Measurements from ENCODE around the gene PDE4A. TPM values are rescaled to one million over a fixed set of nuclear protein-coding genes. Genes with fewer than 3 reads are reported as not detected.

Gene PDE4A
- total RNA-seq, 2 experiments from 2014 or later: 24.6 to 25.5 TPM

DNA sequence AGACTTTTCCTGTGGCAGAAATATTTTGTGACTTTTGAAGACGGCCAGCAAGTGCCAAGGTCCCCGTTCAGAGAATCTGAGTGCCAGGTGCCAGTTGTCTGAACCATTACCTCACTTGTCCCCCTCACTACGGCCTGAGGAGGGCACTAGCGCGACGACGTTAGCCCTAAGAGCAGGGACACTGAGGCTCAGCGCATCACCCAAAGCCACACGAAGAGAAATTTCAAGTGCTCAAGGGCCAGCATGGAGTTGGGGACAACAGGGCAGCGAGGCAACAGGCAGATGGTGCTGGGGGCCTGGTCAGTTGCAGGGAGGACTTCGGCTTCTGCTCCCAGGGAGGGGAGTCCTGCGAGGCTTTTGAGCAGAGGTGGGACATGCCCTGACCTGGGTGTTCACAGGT, 30.5 kb upstream of the PDE4A start:
- POLR2A ChIA-PET: interaction anchor here (0.6 to 2.0 kb wide), 5 partner anchors 9 to 131 kb away, joined by 3 to 23 read pairs (median 7); partner anchors contain the start of genes CDC37, ICAM1 and TYK2
- peak overlapping the region; percentile 8 for H3K4me3 Mint-ChIP-seq
- H3K36me3 Mint-ChIP-seq (ENCODE audit: low read depth): peaks cover 12% of the 10 kb centered on the region
- TF ChIP-seq, protein P1, sequence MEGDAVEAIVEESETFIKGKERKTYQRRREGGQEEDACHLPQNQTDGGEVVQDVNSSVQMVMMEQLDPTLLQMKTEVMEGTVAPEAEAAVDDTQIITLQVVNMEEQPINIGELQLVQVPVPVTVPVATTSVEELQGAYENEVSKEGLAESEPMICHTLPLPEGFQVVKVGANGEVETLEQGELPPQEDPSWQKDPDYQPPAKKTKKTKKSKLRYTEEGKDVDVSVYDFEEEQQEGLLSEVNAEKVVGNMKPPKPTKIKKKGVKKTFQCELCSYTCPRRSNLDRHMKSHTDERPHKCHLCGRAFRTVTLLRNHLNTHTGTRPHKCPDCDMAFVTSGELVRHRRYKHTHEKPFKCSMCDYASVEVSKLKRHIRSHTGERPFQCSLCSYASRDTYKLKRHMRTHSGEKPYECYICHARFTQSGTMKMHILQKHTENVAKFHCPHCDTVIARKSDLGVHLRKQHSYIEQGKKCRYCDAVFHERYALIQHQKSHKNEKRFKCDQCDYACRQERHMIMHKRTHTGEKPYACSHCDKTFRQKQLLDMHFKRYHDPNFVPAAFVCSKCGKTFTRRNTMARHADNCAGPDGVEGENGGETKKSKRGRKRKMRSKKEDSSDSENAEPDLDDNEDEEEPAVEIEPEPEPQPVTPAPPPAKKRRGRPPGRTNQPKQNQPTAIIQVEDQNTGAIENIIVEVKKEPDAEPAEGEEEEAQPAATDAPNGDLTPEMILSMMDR (IDR thresholded peaks at IDR 0.05): no peak
- DNase-seq: peak; percentile 62
- H3K27me3 Mint-ChIP-seq: no peaks in the 10 kb centered on the region
- CTCF ChIA-PET: interaction anchor here (1.2 to 17.3 kb wide), 21 partner anchors 8 to 130 kb away, joined by 3 to 286 read pairs (median 9); partner anchors contain the start of genes ICAM1, ICAM4, ICAM5 and RAVER1
- H3K4me1 Mint-ChIP-seq (ENCODE audit: low read depth): peaks cover 16% of the 10 kb centered on the region
- no peaks in the 10 kb centered on the region for H3K9me3 Mint-ChIP-seq
- peak overlapping the region; percentile 52 for H3K27ac Mint-ChIP-seq
- ATAC-seq: peak; percentile 35
- intact Hi-C loops (cut with micrococcal nuclease): loop anchor here (1.0 to 10.0 kb wide), 3 partner anchors 55 to 455 kb away; partner anchors contain the start of genes ICAM3, OLFM2 and RAVER1

DNA sequence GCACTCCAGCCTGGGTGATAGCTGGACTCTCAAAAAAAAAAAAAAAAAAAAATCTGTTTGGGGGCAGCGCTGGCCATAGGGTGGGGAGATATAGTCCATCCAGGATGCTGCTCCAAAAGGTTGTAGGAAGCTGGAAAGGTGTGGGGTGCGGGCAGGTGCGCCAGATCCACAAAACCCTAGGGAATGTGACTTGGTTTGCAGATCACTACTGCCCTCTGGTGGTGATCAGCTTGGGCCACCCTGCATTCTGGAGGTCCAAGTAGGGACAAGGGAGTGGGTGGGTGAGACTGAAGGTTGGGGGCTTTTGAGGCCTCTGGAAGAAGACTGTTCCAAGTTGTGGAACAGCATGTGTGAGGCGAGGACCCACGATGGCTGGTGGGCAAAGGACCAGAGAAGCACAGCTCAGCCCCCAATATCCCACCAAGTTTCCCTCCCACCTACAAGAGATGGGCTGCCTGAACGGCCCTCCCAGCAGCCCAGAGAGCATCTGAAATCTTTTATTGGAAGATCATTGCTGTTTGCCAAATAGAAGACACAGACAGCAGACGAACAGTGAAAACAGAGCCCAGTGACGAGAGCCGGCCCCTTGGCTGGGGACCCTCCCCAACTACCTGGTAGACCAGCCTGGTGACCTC, 29.6 kb upstream of the PDE4A start:
- Mint-ChIP-seq H3K4me1 (ENCODE audit: low read depth) (peaks cover 16% of the 10 kb centered on the region), H3K27me3 (no peaks in the 10 kb centered on the region), H3K4me3 (no peak overlapping the region), H3K9me3 (no peaks in the 10 kb centered on the region), H3K27ac (peak overlapping the region; percentile 49), H3K36me3 (ENCODE audit: low read depth) (peaks cover 18% of the 10 kb centered on the region)
- ChIA-PET CTCF (interaction anchor here (0.6 to 17.3 kb wide), 18 partner anchors 9 to 155 kb away, joined by 3 to 286 read pairs (median 4); partner anchors contain the start of genes ICAM1, ICAM5 and TYK2), POLR2A (interaction anchor here (0.8 to 2.0 kb wide), 6 partner anchors 9 to 132 kb away, joined by 3 to 6 read pairs (median 4); partner anchors contain the start of gene ICAM1)
- intact Hi-C loops (cut with micrococcal nuclease): no loop called here
- TF ChIP-seq, protein P1 (IDR thresholded peaks at IDR 0.05): peak; percentile 76
- peak; percentile 37 for ATAC-seq
- DNase-seq: peak; percentile 81

DNA sequence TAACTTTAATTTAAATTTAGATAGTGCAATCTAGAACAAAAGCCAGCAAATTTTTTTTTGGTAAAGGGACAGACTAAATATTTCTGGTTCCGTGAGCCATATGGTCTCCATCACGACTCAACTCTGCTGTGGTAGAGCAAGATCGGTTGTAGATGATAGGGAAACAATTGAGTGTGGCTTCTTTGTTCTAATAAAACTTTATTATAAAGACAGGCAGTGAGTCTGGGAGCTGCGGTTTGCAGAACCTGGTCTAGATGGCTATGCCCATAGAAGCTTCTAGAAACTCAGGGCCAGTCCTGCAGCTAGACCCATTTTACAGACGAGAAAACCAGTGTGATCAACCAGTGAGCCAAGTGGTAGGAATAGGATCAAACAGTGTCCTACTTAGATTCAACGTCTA, 28.2 kb upstream of the PDE4A start:
- ATAC-seq: no peak
- TF ChIP-seq, protein P1 (IDR thresholded peaks at IDR 0.05): no peak

DNA sequence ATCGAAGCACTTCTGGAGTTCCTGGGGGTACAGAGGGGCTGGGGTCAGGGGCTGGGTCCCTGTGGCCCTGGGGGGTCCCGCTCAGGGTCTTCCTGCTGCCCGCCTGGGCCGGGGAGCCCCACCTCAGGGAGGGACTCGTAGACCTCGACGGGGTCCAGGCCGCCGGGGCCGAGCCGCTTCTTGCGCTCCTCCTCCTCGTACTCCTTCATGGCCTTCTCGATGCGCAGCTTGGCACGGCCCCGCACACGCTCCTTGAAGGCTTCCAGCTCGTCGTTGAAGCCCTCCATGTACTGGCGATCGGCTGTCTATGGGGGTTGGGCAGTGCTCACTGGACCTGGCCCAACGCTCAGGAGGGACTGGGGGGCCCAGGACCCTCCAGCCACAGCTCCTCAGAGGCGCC, 27.2 kb upstream of the PDE4A start:
- intact Hi-C loops (cut with micrococcal nuclease): no loop called here
- TF ChIP-seq, protein P1 (IDR thresholded peaks at IDR 0.05): no peak
- ChIA-PET CTCF (interaction anchor here (0.9 to 17.3 kb wide), 10 partner anchors 7 to 462 kb away, joined by 3 to 286 read pairs (median 6); partner anchors contain the start of genes DNM2, ICAM1 and TYK2), POLR2A (interaction anchor here (1.5 kb wide), 1 partner anchor 135 kb away, joined by 3 read pairs; no protein-coding TSS in a partner anchor)
- no peaks in the 10 kb centered on the region for H3K27me3 Mint-ChIP-seq
- no peak for ATAC-seq
- H3K36me3 Mint-ChIP-seq (ENCODE audit: low read depth): peaks cover 34% of the 10 kb centered on the region
- H3K27ac Mint-ChIP-seq: no peak overlapping the region
- DNase-seq: no peak
- H3K4me3 Mint-ChIP-seq: no peak overlapping the region
- H3K9me3 Mint-ChIP-seq: no peaks in the 10 kb centered on the region
- peaks cover 17% of the 10 kb centered on the region for H3K4me1 Mint-ChIP-seq (ENCODE audit: low read depth)

More for the DNA sequence above, 28.2 kb upstream of the PDE4A start:
- ChIA-PET POLR2A (interaction anchor here (0.8 to 2.0 kb wide), 3 partner anchors 9 to 131 kb away, joined by 3 to 6 read pairs (median 3); no protein-coding TSS in a partner anchor), CTCF (interaction anchor here (0.6 to 17.3 kb wide), 15 partner anchors 8 to 461 kb away, joined by 3 to 286 read pairs (median 4); partner anchors contain the start of genes DNM2, ICAM1 and TYK2)
- Mint-ChIP-seq H3K4me1 (ENCODE audit: low read depth) (peaks cover 11% of the 10 kb centered on the region), H3K27me3 (no peaks in the 10 kb centered on the region), H3K4me3 (no peak overlapping the region), H3K36me3 (ENCODE audit: low read depth) (peaks cover 27% of the 10 kb centered on the region), H3K27ac (no peak overlapping the region), H3K9me3 (no peaks in the 10 kb centered on the region)
- DNase-seq: no peak
- intact Hi-C loops (cut with micrococcal nuclease): no loop called here

DNA sequence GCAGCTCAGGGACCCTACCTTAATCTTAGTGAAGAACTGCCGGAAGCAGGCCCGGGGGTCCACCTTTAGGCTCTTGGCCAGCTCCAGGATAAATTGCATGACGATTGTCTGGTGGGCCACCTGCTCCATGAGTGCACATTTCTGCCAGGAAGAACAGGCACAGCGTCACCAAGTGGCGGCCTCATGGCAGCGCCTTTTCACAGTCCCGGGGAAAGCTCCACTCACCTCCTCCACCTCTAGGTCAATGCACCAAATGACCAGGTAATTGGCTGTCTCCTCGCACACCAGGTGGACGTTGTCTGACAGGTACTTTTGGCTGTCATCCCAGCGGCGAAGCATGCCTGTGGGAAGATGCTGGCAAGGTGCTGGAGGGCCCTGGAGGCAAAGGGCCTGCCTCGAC, 25.3 kb upstream of the PDE4A start:
- intact Hi-C loops (cut with micrococcal nuclease): no loop called here
- Mint-ChIP-seq H3K27ac (no peak overlapping the region), H3K9me3 (no peaks in the 10 kb centered on the region), H3K36me3 (ENCODE audit: low read depth) (peaks cover 41% of the 10 kb centered on the region), H3K4me1 (ENCODE audit: low read depth) (peaks cover 21% of the 10 kb centered on the region), H3K4me3 (no peak overlapping the region), H3K27me3 (no peaks in the 10 kb centered on the region)
- TF ChIP-seq, protein P1 (IDR thresholded peaks at IDR 0.05): no peak
- ChIA-PET POLR2A (no interaction called here), CTCF (interaction anchor here (17.3 kb wide), 1 partner anchor 127 kb away, joined by 286 read pairs; the partner anchor contains the start of gene ICAM1)
- DNase-seq (no peak), ATAC-seq (no peak)
